Esophagus (tissue), 2 donors: ENCODE data around the gene PHTF2. TPM values are rescaled to one million over a fixed set of nuclear protein-coding genes. Genes with fewer than 3 reads are reported as not detected.
"Not testable (repeated sequence)": the region's sequence is repeated elsewhere in the genome, so short reads cannot be mapped to it uniquely, and the experiment has no call there.

Source experiments
- H3K27ac ChIP-seq, 2 donors: one replicate each; pipeline ENCODE4 v1.5.1; 2013; ENCODE audit warnings: low read depth in 2 of 2, mild to moderate bottlenecking in 2 of 2, inconsistent platforms in 1 of 2, low read length in 1 of 2, moderate library complexity in 1 of 2
- H3K27me3 ChIP-seq, 2 donors: one replicate each; pipeline ENCODE4 v1.6.1; 2013; ENCODE audit warnings: low read length in 2 of 2, control low read depth in 1 of 2, mild to moderate bottlenecking in 1 of 2; ENCODE audit not compliant: insufficient read depth in 2 of 2, control insufficient read depth in 1 of 2
- H3K36me3 ChIP-seq, 2 donors: one replicate each; pipeline ENCODE4 v1.6.1; 2013; ENCODE audit warnings: low read length in 1 of 2; ENCODE audit not compliant: control insufficient read depth in 2 of 2, insufficient read depth in 2 of 2
- H3K4me1 ChIP-seq, 2 donors: one replicate each; pipeline ENCODE4 v1.6.1; 2013; ENCODE audit warnings: low read length in 1 of 2; ENCODE audit not compliant: control insufficient read depth in 2 of 2, insufficient read depth in 2 of 2
- H3K4me3 ChIP-seq, 2 donors: one replicate each; pipeline ENCODE4 v1.5.1; 2013; ENCODE audit warnings: low read length in 2 of 2, mild to moderate bottlenecking in 2 of 2, low read depth in 1 of 2, moderate library complexity in 1 of 2
- H3K9me3 ChIP-seq, 2 donors: one replicate each; pipeline ENCODE4 v1.6.1; 2013; ENCODE audit warnings: mild to moderate bottlenecking in 2 of 2, low read depth in 1 of 2, low read length in 1 of 2, moderate library complexity in 1 of 2; ENCODE audit not compliant: control insufficient read depth in 2 of 2, insufficient read depth in 1 of 2
- WGBS, 2 donors: extraction: QIAGEN DNeasy Blood & Tissue Kit; methylation state at CpG; one replicate each; pipeline ENCODE4 v1.1.7; 2013; 5-methylcytosine and 5-hydroxymethylcytosine counted together
- polyA plus RNA-seq, 2 donors: library from polyadenylated mRNA; stranded (reverse); fragments of 200-250 nt; gene quantifications; one replicate each; pipeline ENCODE4 v1.2.3, GENCODE V29; 2013
- donor health status: healthy with polysubstance abuse.
- donor health status: Bipolar disorder and iron deficiency.

Gene PHTF2
- polyA plus RNA-seq, 2 donors = 3.8 to 6.1 TPM

DNA sequence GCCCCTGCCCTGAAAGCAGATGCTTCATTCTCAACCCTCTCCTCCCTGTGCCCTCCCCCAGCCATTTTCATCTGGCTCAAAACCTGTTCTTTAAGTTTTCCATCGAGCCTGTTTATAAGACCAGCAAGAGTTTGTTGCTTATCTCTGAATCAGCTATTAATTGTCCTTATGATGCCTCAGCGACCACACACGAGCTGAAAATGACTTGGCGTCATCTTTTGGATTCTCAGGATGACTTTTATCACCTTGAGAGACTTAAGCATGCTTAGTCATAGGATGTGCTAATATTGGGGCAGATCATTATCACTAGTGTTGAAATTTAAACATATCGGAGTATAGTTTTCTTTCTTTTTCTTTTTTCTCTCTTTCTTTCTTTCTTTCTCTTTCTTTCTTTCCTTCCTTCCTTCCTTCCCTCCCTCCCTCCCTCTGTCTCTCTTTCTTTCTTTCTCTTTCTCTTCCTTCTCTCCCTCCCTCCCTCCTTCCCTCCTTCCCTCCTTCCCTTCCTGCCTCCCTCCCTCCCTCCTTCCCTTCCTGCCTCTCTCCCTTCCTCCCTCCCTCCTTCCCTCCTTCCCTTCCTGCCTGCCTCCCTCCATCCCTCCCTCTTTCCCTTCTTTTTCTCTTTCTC lies 184.5 kb downstream of the PHTF2 start:
- Histone ChIP-seq H3K4me1 (no peaks in the 10 kb centered on the region), H3K27me3 (peaks cover 0 to 2% of the 10 kb centered on the region in 2 donors), H3K27ac (no peak overlapping the region), H3K4me3 (no peak overlapping the region), H3K9me3 (peaks cover 0 to 3% of the 10 kb centered on the region in 2 donors), H3K36me3 (no peaks in the 10 kb centered on the region)
- WGBS, 2 donors = 55 to 61% methylated on average over 5 of the region's 5 CpGs

DNA sequence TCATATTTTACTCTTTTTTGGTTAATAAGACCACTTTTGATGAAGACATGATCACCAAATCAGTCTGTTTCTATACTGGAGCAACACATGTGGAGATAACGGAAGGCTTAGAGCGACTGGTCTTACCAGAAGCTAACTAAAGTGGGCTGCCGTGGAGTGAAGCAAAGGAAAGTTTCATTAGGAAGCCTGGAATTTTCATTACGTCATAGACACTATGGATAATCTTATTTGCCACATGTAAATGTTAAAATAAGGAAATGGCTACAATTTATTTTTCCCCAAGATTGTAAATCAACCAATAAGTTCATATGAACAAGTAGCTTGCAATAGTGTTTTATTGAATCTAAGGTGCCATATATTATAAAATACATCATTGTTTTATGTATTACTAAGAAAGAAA lies 185.4 kb downstream of the PHTF2 start:
- H3K36me3 ChIP-seq = no peaks in the 10 kb centered on the region
- WGBS, 2 donors = 93 to 97% methylated on average over 4 of the region's 4 CpGs
- peaks cover 0 to 2% of the 10 kb centered on the region in 2 donors for H3K27me3 ChIP-seq
- H3K27ac ChIP-seq = no peak overlapping the region
- H3K4me1 ChIP-seq = no peaks in the 10 kb centered on the region
- peaks cover 0 to 3% of the 10 kb centered on the region in 2 donors for H3K9me3 ChIP-seq
- no peak overlapping the region for H3K4me3 ChIP-seq

DNA sequence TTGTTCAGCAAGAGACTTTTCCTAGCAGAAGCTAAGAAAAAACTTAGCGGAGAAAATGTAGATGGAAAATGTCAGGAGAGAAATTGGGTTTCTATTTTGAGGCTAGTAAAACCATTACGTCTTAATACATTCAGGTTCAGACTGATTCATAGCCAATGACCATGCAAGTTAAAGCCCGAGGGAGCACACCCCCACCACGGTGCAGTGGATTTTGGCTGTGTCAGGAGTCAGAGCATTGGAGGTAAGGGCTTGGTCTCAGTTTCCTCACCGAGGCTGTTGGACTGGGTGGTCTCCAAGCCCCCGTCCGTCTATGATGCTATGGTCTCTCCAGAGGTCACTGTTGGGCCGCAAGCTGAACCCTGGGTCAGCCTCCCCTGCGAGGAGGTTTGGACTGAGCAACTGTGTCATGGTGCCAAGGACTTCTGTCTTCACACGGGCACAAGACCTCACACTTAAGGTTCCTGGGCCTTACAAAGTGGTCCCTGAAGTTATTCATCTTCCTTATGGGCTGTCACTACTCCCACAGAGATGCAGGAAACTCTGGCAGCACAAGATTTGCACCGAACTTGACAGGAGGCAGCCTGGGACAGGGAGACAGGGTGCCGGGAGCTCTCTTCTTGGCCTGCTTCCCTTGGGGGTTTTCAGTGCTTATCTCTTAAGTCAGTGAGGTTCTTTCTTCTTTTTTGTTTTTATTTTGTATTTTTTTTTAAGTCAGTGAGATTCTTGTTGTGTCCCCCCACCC lies 186.8 kb downstream of the PHTF2 start:
- 79 to 80% methylated on average over 12 of the region's 12 CpGs for WGBS, 2 donors
- Histone ChIP-seq H3K36me3 (no peaks in the 10 kb centered on the region), H3K4me3 (no peak overlapping the region), H3K27ac (no peak overlapping the region), H3K27me3 (peaks cover 0 to 2% of the 10 kb centered on the region in 2 donors), H3K9me3 (peaks cover 0 to 3% of the 10 kb centered on the region in 2 donors), H3K4me1 (peaks cover 0 to 6% of the 10 kb centered on the region in 2 donors)

DNA sequence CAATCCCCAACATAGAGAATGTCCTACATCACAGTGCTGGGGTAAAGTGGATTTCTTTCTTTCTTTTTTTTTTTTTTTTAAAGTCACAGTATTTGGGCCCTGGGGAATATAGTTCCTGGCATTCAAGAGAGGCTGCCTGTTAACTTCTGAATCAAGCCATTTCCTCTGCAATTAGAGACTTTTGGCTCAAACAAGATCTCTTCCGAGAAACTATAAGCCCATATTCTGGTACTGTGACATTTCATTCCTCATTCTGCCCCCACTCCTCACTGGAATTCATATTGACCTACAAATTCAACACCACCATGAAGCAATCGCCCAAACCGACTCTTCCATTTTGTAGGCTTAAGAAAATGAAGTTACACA lies 187.4 kb downstream of the PHTF2 start:
- Histone ChIP-seq H3K36me3 (no peaks in the 10 kb centered on the region), H3K27me3 (no peaks in the 10 kb centered on the region), H3K9me3 (peaks cover 0 to 3% of the 10 kb centered on the region in 2 donors), H3K4me3 (no peak overlapping the region), H3K27ac (no peak overlapping the region), H3K4me1 (peaks cover 0 to 7% of the 10 kb centered on the region in 2 donors)
- WGBS, 2 donors = 70 to 77% methylated on average over 3 of the region's 3 CpGs

DNA sequence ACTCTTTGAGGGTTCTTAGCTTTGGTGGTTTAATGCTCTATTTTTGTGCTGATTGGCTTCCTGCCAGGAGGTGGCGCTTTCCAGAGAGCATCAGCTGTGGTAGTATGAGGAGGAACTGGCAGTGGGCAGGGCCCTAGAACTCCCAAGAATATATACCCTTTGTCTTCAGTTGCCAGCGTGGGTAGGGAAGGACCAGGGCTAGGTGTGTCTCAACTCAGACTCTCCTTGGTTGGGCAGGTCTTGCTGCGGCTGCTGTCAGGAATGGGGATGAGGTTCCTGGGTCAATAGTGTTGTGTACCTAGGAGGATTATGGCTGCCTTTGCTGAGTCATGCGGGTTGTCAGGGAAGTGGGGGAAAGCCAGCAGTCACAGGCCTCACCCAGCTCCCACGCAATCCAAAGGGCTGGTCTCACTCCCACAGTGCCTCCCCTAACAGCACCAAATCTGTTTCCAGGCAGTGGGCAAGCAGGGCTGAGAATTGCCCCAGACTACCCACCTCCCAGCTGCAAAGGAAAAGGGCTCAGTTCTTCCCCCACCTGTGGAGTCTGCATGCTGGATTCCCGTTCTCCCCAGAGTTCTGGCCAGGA lies 191.5 kb downstream of the PHTF2 start:
- no peaks in the 10 kb centered on the region for H3K9me3 ChIP-seq
- H3K36me3 ChIP-seq = no peaks in the 10 kb centered on the region
- H3K4me1 ChIP-seq = peaks cover 0 to 7% of the 10 kb centered on the region in 2 donors
- no peaks in the 10 kb centered on the region for H3K27me3 ChIP-seq
- peak overlapping the region in 1 of 2 donors; percentile 83 for H3K27ac ChIP-seq
- WGBS, 2 donors = 61 to 65% methylated on average over 6 of the region's 6 CpGs
- H3K4me3 ChIP-seq = peak overlapping the region in 1 of 2 donors; percentile 41

DNA sequence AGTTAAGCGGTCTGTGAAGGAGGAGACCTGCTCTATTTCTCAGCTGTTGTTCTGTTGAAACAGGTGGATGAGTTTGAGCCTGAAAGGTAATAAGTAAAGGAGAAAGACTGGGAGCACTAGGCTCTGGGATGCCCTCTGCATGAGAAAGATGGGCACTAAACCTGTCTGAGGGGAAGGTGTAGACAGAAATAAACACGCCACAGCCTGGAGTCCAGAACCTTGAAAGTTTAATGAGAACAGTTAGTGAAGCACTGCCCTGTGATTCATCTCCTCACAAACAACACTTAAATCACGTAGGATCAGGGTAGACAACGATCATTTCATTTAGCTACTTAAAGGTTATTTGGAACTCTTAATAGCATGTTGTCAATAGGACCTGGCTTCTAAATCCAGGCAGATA lies 193.1 kb downstream of the PHTF2 start:
- Histone ChIP-seq H3K36me3 (no peaks in the 10 kb centered on the region), H3K27ac (peak overlapping the region in 1 of 2 donors; percentile 76), H3K27me3 (no peaks in the 10 kb centered on the region), H3K9me3 (no peaks in the 10 kb centered on the region), H3K4me1 (peaks cover 0 to 7% of the 10 kb centered on the region in 2 donors), H3K4me3 (peak overlapping the region in 1 of 2 donors; percentile 41)
- 71% methylated on average over 4 of the region's 4 CpGs for WGBS, 2 donors

DNA sequence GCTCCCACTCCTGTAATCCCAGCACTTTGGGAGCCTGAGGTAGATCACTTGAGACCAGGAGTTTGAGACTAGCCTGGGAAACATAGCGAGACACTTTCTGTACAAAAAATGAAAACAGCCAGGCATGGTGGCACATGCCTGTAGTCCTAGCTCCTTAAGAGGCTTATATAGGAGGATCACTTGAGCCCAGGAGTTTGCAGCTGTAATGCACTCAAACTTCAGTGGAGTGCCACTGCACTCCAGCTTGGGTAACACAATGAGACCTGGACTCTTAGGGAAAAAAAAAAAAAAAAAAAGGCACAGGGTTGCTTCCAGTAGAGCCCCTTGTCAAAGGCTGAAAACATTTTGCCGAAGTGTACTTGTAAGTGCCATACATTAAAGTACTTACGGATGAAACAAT lies 195.3 kb downstream of the PHTF2 start:
- no peak overlapping the region for H3K4me3 ChIP-seq
- no peaks in the 10 kb centered on the region for H3K36me3 ChIP-seq
- H3K9me3 ChIP-seq = no peaks in the 10 kb centered on the region
- no peaks in the 10 kb centered on the region for H3K27me3 ChIP-seq
- WGBS, 2 donors = 93% methylated on average over 3 of the region's 3 CpGs
- no peak overlapping the region for H3K27ac ChIP-seq
- H3K4me1 ChIP-seq = peaks cover 0 to 7% of the 10 kb centered on the region in 2 donors

DNA sequence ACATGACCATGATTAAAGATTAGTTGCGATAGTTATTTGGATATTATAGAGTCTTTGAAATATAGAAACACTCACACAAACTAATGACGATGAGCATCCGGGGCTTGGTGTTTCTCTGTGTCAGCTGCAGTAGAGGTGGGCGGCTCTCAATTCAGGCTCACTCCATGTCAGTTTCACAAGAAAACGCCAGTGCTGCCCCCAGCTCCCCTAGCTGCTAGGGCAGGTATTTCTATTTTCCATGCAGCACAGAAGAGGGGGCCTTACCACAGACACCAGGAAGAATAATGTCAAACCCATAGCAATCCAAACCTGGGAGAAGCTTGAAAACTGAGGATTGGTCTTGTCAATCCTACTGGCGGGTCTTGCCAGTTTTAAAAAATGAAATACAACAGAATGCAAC lies 197.1 kb downstream of the PHTF2 start:
- Histone ChIP-seq H3K4me1 (no peaks in the 10 kb centered on the region), H3K27me3 (no peaks in the 10 kb centered on the region), H3K36me3 (no peaks in the 10 kb centered on the region), H3K4me3 (no peak overlapping the region), H3K9me3 (no peaks in the 10 kb centered on the region), H3K27ac (no peak overlapping the region)
- 74 to 79% methylated on average over 6 of the region's 6 CpGs for WGBS, 2 donors

DNA sequence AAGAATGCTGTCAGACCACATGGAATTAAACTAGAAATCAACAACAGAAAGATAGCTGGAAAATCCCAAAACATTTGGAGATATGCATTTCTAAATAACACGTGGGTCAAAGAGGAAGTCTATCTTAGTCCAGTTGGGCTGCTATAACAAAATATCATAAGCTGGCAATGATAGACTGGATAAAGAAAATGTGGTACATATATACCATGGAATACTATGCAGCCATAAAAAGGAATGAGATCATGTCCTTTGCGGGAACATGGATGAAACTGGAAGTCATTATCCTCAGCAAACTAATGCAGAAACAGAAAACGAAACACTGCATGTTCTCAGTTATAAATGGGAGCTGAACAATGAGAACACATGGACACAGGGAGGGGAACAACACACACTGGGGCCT lies 200.6 kb downstream of the PHTF2 start:
- H3K27me3 ChIP-seq, H3K4me1 ChIP-seq, H3K36me3 ChIP-seq, H3K27ac ChIP-seq, H3K4me3 ChIP-seq, H3K9me3 ChIP-seq: not testable (repeated sequence)
- 86 to 91% methylated on average over 3 of the region's 3 CpGs for WGBS, 2 donors
